HepG2 (cell line): Measurements from ENCODE around the gene TBC1D10B. TPM values are rescaled to one million over a fixed set of nuclear protein-coding genes. Genes with fewer than 3 reads are reported as not detected.

Source experiments
- BRCA1 ChIP-seq: sonication (generic); formaldehyde crosslinking; IDR thresholded peaks from 2 replicates; pipeline ENCODE4 v1.4.0; 2020; ENCODE audit warnings: missing genetic modification reagents
- ETS1 ChIP-seq: sonication (generic); formaldehyde crosslinking; IDR thresholded peaks from 2 replicates; pipeline ENCODE4 v1.4.0; 2020; ENCODE audit warnings: missing genetic modification reagents
- GABPB1 ChIP-seq: IDR thresholded peaks from 2 replicates; pipeline ENCODE4 v1.6.1; 2016; ENCODE audit warnings: mild to moderate bottlenecking, missing genetic modification reagents, moderate library complexity, missing compliant biosample characterization
- GLI4 ChIP-seq: sonication (generic); formaldehyde crosslinking; IDR thresholded peaks from 2 replicates; pipeline ENCODE4 v1.5.1; 2020; ENCODE audit warnings: missing genetic modification reagents, mild to moderate bottlenecking, moderate library complexity, borderline replicate concordance
- IRF1 ChIP-seq: sonication (generic); formaldehyde crosslinking; IDR thresholded peaks from 2 replicates; pipeline ENCODE4 v1.4.0; 2020; ENCODE audit warnings: low read depth, mild to moderate bottlenecking, missing genetic modification reagents
- JARID2 ChIP-seq: sonication (generic); formaldehyde crosslinking; IDR thresholded peaks from 2 replicates; pipeline ENCODE4 v1.8.1; 2023; ENCODE audit warnings: missing genetic modification reagents, inconsistent platforms; ENCODE audit not compliant: insufficient replicate concordance
- KLF11 ChIP-seq: IDR thresholded peaks from 2 replicates; pipeline ENCODE4 v1.6.1; 2016; ENCODE audit warnings: missing compliant biosample characterization
- NONO ChIP-seq, 2 experiments: fragments of 450-650 bp in 1 of 2; sonication (generic) in 1 of 2; formaldehyde crosslinking in 1 of 2; IDR thresholded peaks in 1 of 2; conservative IDR thresholded peaks in 1 of 2; 2 replicates each; pipeline versions ENCODE4 v1.6.1 to v1.8.0; 2017 to 2022; ENCODE audit warnings: mild to moderate bottlenecking in 1 of 2, missing genetic modification reagents in 1 of 2, moderate library complexity in 1 of 2
- PAF1 ChIP-seq: IDR thresholded peaks from 2 replicates; pipeline ENCODE4 v1.6.1; 2016; ENCODE audit warnings: missing genetic modification reagents, missing compliant biosample characterization
- PCBP1 ChIP-seq: fragments of 200-400 bp; formaldehyde crosslinking; IDR thresholded peaks from 2 replicates; pipeline ENCODE4 v1.6.1; 2017; ENCODE audit warnings: mild to moderate bottlenecking, low read depth, low read length, borderline replicate concordance
- SP2 ChIP-seq: sonication (generic); formaldehyde crosslinking; IDR thresholded peaks from 2 replicates; pipeline ENCODE4 v1.5.1; 2020; ENCODE audit warnings: mild to moderate bottlenecking, missing genetic modification reagents
- ZBTB1 ChIP-seq: sonication (generic); formaldehyde crosslinking; IDR thresholded peaks from 2 replicates; pipeline ENCODE4 v1.4.0; 2020; ENCODE audit warnings: missing genetic modification reagents, borderline replicate concordance
- ZFP37 ChIP-seq: sonication (generic); formaldehyde crosslinking; IDR thresholded peaks from 2 replicates; pipeline ENCODE4 v1.4.0; 2020; ENCODE audit warnings: missing genetic modification reagents, borderline replicate concordance
- ZNF280B ChIP-seq: sonication (generic); formaldehyde crosslinking; IDR thresholded peaks from 2 replicates; pipeline ENCODE4 v1.5.0; 2020; ENCODE audit warnings: missing genetic modification reagents, mild to moderate bottlenecking, borderline replicate concordance
- ZNF350 ChIP-seq: sonication (generic); formaldehyde crosslinking; IDR thresholded peaks from 2 replicates; pipeline ENCODE4 v1.4.0; 2020; ENCODE audit warnings: mild to moderate bottlenecking, low read depth, missing genetic modification reagents, borderline replicate concordance
- ZNF496 ChIP-seq: sonication (generic); formaldehyde crosslinking; IDR thresholded peaks from 2 replicates; pipeline ENCODE4 v1.8.1; 2023; ENCODE audit warnings: mild to moderate bottlenecking, moderate library complexity, missing genetic modification reagents; ENCODE audit not compliant: insufficient replicate concordance
- ZNF549 ChIP-seq: sonication (generic); formaldehyde crosslinking; IDR thresholded peaks from 2 replicates; pipeline ENCODE4 v1.5.0; 2020; ENCODE audit warnings: missing genetic modification reagents
- ZNF572 ChIP-seq: sonication (generic); formaldehyde crosslinking; IDR thresholded peaks from 2 replicates; pipeline ENCODE4 v1.5.1; 2020; ENCODE audit warnings: mild to moderate bottlenecking, missing genetic modification reagents
- ZNF83 ChIP-seq: sonication (generic); formaldehyde crosslinking; IDR thresholded peaks from 2 replicates; pipeline ENCODE4 v1.4.0; 2020; ENCODE audit warnings: missing genetic modification reagents, mild to moderate bottlenecking, borderline replicate concordance
- ZSCAN29 ChIP-seq: sonication (generic); formaldehyde crosslinking; conservative IDR thresholded peaks from 2 replicates; pipeline ENCODE4 v1.4.0; 2020; ENCODE audit warnings: mild to moderate bottlenecking, missing genetic modification reagents
- ZSCAN31 ChIP-seq: sonication (generic); formaldehyde crosslinking; IDR thresholded peaks from 2 replicates; pipeline ENCODE4 v1.5.0; 2020; ENCODE audit warnings: low read depth, mild to moderate bottlenecking, missing genetic modification reagents
- polyA plus RNA-seq, 8 experiments: library from polyadenylated mRNA; depleted of rRNA in 3 of 8; stranded (reverse) in 7 of 8; unstranded in 1 of 8; fragments of >200 nt; fragmentation: Illumina TruSeq in 4 of 8; extraction: Trizol in 4 of 8; gene quantifications; 2 replicates each; pipeline versions ENCODE4 v1.2.1 to v1.2.3, GENCODE V29; 2011 to 2016; ENCODE audit warnings: low read depth in 4 of 8, missing spikeins in 1 of 8, mixed read lengths in 1 of 8; ENCODE audit not compliant: insufficient read depth in 1 of 8
- total RNA-seq, 5 experiments: library from RNA; depleted of rRNA; stranded (reverse); fragments of >200 nt; fragmentation: Illumina TruSeq; extraction: Trizol; gene quantifications; 2 replicates each; pipeline ENCODE4 v1.2.3, GENCODE V29; 2016; ENCODE audit warnings: low read depth in 1 of 5
- TF ChIP-seq, protein P1 (sequence below): sonication (generic); formaldehyde crosslinking; IDR thresholded peaks from 2 replicates; pipeline ENCODE4 v1.4.0; 2020; ENCODE audit warnings: missing genetic modification reagents, borderline replicate concordance

The TBC1D10B gene
- total and polyA plus RNA-seq, 2 of the 13 experiments (the other 11 are each of a cell fraction or from before 2014, with no cell fraction given), result 15.7 to 24.8 TPM

GRCh38 chr16:30369091-30369937, 980 bp downstream of the TBC1D10B start (continued):
- TF ChIP-seq ZNF280B (CRISPR knock-in tag), result peak; percentile 40; the same call in 1 of the 2 replicates
- no peak for TF ChIP-seq ETS1 (CRISPR knock-in tag)
- TF ChIP-seq ZSCAN29 (CRISPR knock-in tag), result 0 out of 2 replicates have a peak, but pooled peaks have one; percentile 28
- TF ChIP-seq ZBTB1, result 0 out of 2 replicates have a peak, but pooled peaks have one; percentile 8
- TF ChIP-seq BRCA1, result no peak
- TF ChIP-seq ZNF83 (CRISPR knock-in tag), result no peak
- TF ChIP-seq IRF1 (CRISPR knock-in tag), result no peak
- 0 out of 2 replicates have a peak, but pooled peaks have one; percentile 2 for TF ChIP-seq KLF11 (CRISPR knock-in tag)
- 0 out of 2 replicates have a peak, but pooled peaks have one; percentile 9 for TF ChIP-seq ZSCAN31 (CRISPR knock-in tag)
- no peak for TF ChIP-seq NONO (IDR thresholded peaks at IDR 0.05)
- TF ChIP-seq NONO (CRISPR knock-in tag; conservative IDR thresholded peaks at IDR 0.05), result 0 out of 2 replicates have a peak, but pooled peaks have one; percentile 25
- TF ChIP-seq SP2 (CRISPR knock-in tag), result no peak; the same call in 1 of the 2 replicates
- no peak for TF ChIP-seq ZNF496 (CRISPR knock-in tag)
- TF ChIP-seq PAF1 (CRISPR knock-in tag), result no peak
- no peak for TF ChIP-seq PCBP1
- TF ChIP-seq ZNF350 (CRISPR knock-in tag), result 0 out of 2 replicates have a peak, but pooled peaks have one; percentile 11
- TF ChIP-seq ZNF549 (CRISPR knock-in tag), result no peak
- TF ChIP-seq, protein P1, sequence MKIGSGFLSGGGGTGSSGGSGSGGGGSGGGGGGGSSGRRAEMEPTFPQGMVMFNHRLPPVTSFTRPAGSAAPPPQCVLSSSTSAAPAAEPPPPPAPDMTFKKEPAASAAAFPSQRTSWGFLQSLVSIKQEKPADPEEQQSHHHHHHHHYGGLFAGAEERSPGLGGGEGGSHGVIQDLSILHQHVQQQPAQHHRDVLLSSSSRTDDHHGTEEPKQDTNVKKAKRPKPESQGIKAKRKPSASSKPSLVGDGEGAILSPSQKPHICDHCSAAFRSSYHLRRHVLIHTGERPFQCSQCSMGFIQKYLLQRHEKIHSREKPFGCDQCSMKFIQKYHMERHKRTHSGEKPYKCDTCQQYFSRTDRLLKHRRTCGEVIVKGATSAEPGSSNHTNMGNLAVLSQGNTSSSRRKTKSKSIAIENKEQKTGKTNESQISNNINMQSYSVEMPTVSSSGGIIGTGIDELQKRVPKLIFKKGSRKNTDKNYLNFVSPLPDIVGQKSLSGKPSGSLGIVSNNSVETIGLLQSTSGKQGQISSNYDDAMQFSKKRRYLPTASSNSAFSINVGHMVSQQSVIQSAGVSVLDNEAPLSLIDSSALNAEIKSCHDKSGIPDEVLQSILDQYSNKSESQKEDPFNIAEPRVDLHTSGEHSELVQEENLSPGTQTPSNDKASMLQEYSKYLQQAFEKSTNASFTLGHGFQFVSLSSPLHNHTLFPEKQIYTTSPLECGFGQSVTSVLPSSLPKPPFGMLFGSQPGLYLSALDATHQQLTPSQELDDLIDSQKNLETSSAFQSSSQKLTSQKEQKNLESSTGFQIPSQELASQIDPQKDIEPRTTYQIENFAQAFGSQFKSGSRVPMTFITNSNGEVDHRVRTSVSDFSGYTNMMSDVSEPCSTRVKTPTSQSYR (CRISPR knock-in tag), result no peak
- no peak for TF ChIP-seq JARID2 (CRISPR knock-in tag)
- peak; percentile 19; the same call in 1 of the 2 replicates for TF ChIP-seq ZNF572 (CRISPR knock-in tag)
- TF ChIP-seq ZFP37 (CRISPR knock-in tag), result no peak
- TF ChIP-seq GABPB1, result peak; percentile 11; the same call in 1 of the 2 replicates
- TF ChIP-seq GLI4 (CRISPR knock-in tag), result peak; percentile 63; the same call in 1 of the 2 replicates
